SK-N-SH (cell line): Measurements from ENCODE around the gene GPRC5B. TPM values are rescaled to one million over a fixed set of nuclear protein-coding genes. Genes with fewer than 3 reads are reported as not detected.

ENCODE experiments used
- CTCF ChIA-PET: fragments of 300-600, 350-600 bp; formaldehyde crosslinking; extraction: SDS; loops from one replicate; lab custom pipeline; 2021; lab: Yijun Ruan, JAX
- POLR2A ChIA-PET: fragments of 350-600 bp; sonication (Branson Sonifier 250); formaldehyde crosslinking; extraction: SDS; loops from one replicate; lab custom pipeline; 2020; ENCODE audit warnings: antibody characterized with exemption, inconsistent platforms; lab: Yijun Ruan, JAX
- DNase-seq: peaks from one replicate; pipeline ENCODE4 v3.0.0; 2012
- H2AFZ ChIP-seq: fragments of 200-600 bp; sonication (generic); 2 replicates; pipeline ENCODE4 v1.8.1; 2016; ENCODE audit warnings: antibody characterized with exemption, mild to moderate bottlenecking, low read depth
- H3F3A ChIP-seq: fragments of 200-600 bp; sonication (generic); replicated peaks from 2 replicates; pipeline ENCODE3; 2016; ENCODE audit warnings: antibody characterized with exemption, mild to moderate bottlenecking; ENCODE audit not compliant: insufficient read depth
- H3K27ac ChIP-seq, 2 experiments: fragments of 200-500 bp in 1 of 2; fragments of 200-600 bp in 1 of 2; sonication (Bioruptor generic) in 1 of 2; sonication (generic), shearing (Covaris generic) in 1 of 2; 2 replicates each; pipeline versions ENCODE4 v1.5.1 to v1.6.1; 2014 to 2016; ENCODE audit warnings: low read depth in 2 of 2, inconsistent platforms in 1 of 2, low read length in 1 of 2, mild to moderate bottlenecking in 1 of 2, mixed read lengths in 1 of 2
- H3K27me3 ChIP-seq: fragments of 200-600 bp; sonication (generic), shearing (Covaris generic); 2 replicates; pipeline ENCODE4 v1.6.1; 2016; ENCODE audit warnings: mixed run types; ENCODE audit not compliant: insufficient read depth
- H3K36me3 ChIP-seq, 2 experiments: fragments of 200-500 bp in 1 of 2; fragments of 200-600 bp in 1 of 2; sonication (Bioruptor generic) in 1 of 2; sonication (generic) in 1 of 2; replicated peaks in 1 of 2; 2 replicates each; pipeline versions ENCODE3 to v1.5.1; 2014 to 2016; ENCODE audit warnings: low read length in 1 of 2, mild to moderate bottlenecking in 1 of 2; ENCODE audit not compliant: insufficient read depth in 2 of 2, control insufficient read depth in 1 of 2
- H3K4me1 ChIP-seq, 2 experiments: fragments of 200-500 bp in 1 of 2; fragments of 200-600 bp in 1 of 2; sonication (Bioruptor generic) in 1 of 2; sonication (generic), shearing (Covaris generic) in 1 of 2; 2 replicates each; pipeline versions ENCODE4 v1.5.1 to v1.6.1; 2014 to 2016; ENCODE audit warnings: low read depth in 1 of 2, low read length in 1 of 2, mixed run types in 1 of 2; ENCODE audit not compliant: insufficient read depth in 2 of 2, control insufficient read depth in 1 of 2
- H3K4me2 ChIP-seq: fragments of 200-600 bp; sonication (generic), shearing (Covaris generic); 2 replicates; pipeline ENCODE4 v1.6.1; 2017; ENCODE audit warnings: mixed run types
- H3K4me3 ChIP-seq, 2 experiments: fragments of 200-500 bp in 1 of 2; fragments of 200-600 bp in 1 of 2; sonication (Bioruptor generic) in 1 of 2; sonication (generic), shearing (Covaris generic) in 1 of 2; 2 replicates each; pipeline versions ENCODE4 v1.5.1 to v1.8.1; 2014 to 2016; ENCODE audit warnings: low read depth in 2 of 2, inconsistent platforms in 1 of 2, low read length in 1 of 2, mild to moderate bottlenecking in 1 of 2, mixed read lengths in 1 of 2, moderate library complexity in 1 of 2
- H3K79me2 ChIP-seq: fragments of 200-600 bp; sonication (generic); 2 replicates; pipeline ENCODE4 v1.8.1; 2017; ENCODE audit warnings: mild to moderate bottlenecking; ENCODE audit not compliant: insufficient read depth
- H3K9ac ChIP-seq: fragments of 200-600 bp; sonication (generic); 2 replicates; pipeline ENCODE4 v1.6.1; 2017; ENCODE audit warnings: mixed run types
- H3K9me2 ChIP-seq: fragments of 200-600 bp; sonication (generic); 2 replicates; pipeline ENCODE4 v1.6.1; 2017; ENCODE audit warnings: mixed run types
- H3K9me3 ChIP-seq: fragments of 200-600 bp; sonication (generic); 2 replicates; pipeline ENCODE4 v1.6.1; 2017; ENCODE audit warnings: mixed run types, mild to moderate bottlenecking, moderate library complexity
- H4K20me1 ChIP-seq: fragments of 200-600 bp; sonication (generic); 2 replicates; pipeline ENCODE4 v1.6.1; 2017; ENCODE audit warnings: mild to moderate bottlenecking, mixed run types; ENCODE audit not compliant: insufficient read depth
- CTCF ChIP-seq: fragments of 200-600 bp; sonication (generic); IDR thresholded peaks from 2 replicates; pipeline ENCODE4 v1.6.1; 2017; ENCODE audit warnings: antibody characterized with exemption, mild to moderate bottlenecking, moderate library complexity
- FOSL2 ChIP-seq: IDR thresholded peaks from 2 replicates; pipeline ENCODE4 v1.4.0; 2012; ENCODE audit warnings: low read depth, mild to moderate bottlenecking, moderate library complexity, borderline replicate concordance
- FOXJ3 ChIP-seq: sonication (generic); formaldehyde crosslinking; IDR thresholded peaks from 2 replicates; pipeline ENCODE4 v1.5.1; 2020; ENCODE audit warnings: mild to moderate bottlenecking, missing genetic modification reagents
- MAX ChIP-seq: IDR thresholded peaks from 2 replicates; pipeline ENCODE4 v1.4.0; 2012; ENCODE audit warnings: low read depth
- MEF2A ChIP-seq: IDR thresholded peaks from 2 replicates; pipeline ENCODE4 v1.4.0; 2012; ENCODE audit warnings: low read depth, borderline replicate concordance
- MXI1 ChIP-seq: IDR thresholded peaks from 2 replicates; pipeline ENCODE4 v1.6.1; 2012; ENCODE audit warnings: mild to moderate bottlenecking, low read depth, low read length, improper control_type of control experiment
- NRF1 ChIP-seq: IDR thresholded peaks from 2 replicates; pipeline ENCODE4 v1.6.1; 2012; ENCODE audit warnings: low read depth, mild to moderate bottlenecking, low read length
- RAD21 ChIP-seq: IDR thresholded peaks from 2 replicates; pipeline ENCODE4 v1.6.1; 2012; ENCODE audit warnings: mild to moderate bottlenecking, low read length
- SIN3A ChIP-seq: IDR thresholded peaks from 2 replicates; pipeline ENCODE4 v1.6.1; 2012; ENCODE audit warnings: low read depth, mild to moderate bottlenecking, low read length, moderate library complexity, borderline replicate concordance
- USF1 ChIP-seq: IDR thresholded peaks from 2 replicates; pipeline ENCODE4 v1.4.0; 2012; ENCODE audit warnings: low read depth, borderline replicate concordance
- ZBTB33 ChIP-seq: IDR thresholded peaks from 2 replicates; pipeline ENCODE4 v1.4.0; 2012; ENCODE audit warnings: low read depth, borderline replicate concordance
- WGBS: methylation state at CpG from one replicate; pipeline ENCODE4 v1.1.6; 2017; ENCODE audit warnings: low lambda C conversion rate; 5-methylcytosine and 5-hydroxymethylcytosine counted together
- polyA plus RNA-seq, 3 experiments: library from polyadenylated mRNA; depleted of rRNA; stranded (reverse); fragments of >200 nt; gene quantifications; 2 replicates each; pipeline ENCODE4 v1.2.3, GENCODE V29; 2012

Gene GPRC5B
- polyA plus RNA-seq, 1 of the 3 experiments (the other 2 are of a cell fraction), result 1.1 TPM

- H3K4me1 ChIP-seq, result peaks cover 0 to 3% of the 10 kb centered on the region in 2 experiments; a peak in 1 of 4 replicates
- no peak overlapping the region for H3K4me3 ChIP-seq
- WGBS, result 58% methylated on average over 3 of the region's 3 CpGs
- no peaks in the 10 kb centered on the region for H3K36me3 ChIP-seq
- TF ChIP-seq SIN3A, result no peak
- no peak for TF ChIP-seq NRF1
- no peak for TF ChIP-seq FOSL2
- TF ChIP-seq USF1, result no peak
- no peak for TF ChIP-seq CTCF
- no peak for TF ChIP-seq MXI1
- no peak for TF ChIP-seq ZBTB33
- no peak for TF ChIP-seq RAD21
- TF ChIP-seq MAX, result no peak
- no peak for TF ChIP-seq MEF2A
- no peak for TF ChIP-seq FOXJ3 (CRISPR knock-in tag)
- H3K4me2 ChIP-seq, result no peak overlapping the region
- H4K20me1 ChIP-seq, result no peaks in the 10 kb centered on the region
- CTCF ChIA-PET, result interaction anchor here (1.7 to 3.6 kb wide), 4 partner anchors 11 to 333 kb away, joined by 4 to 17 read pairs (median 10); partner anchors contain the start of gene VPS35L
- H3K9me3 ChIP-seq, result no peaks in the 10 kb centered on the region
- H3F3A ChIP-seq, result no peaks in the 10 kb centered on the region
- no peaks in the 10 kb centered on the region for H3K79me2 ChIP-seq
- H3K9ac ChIP-seq, result no peak overlapping the region
- H3K27me3 ChIP-seq, result no peaks in the 10 kb centered on the region
- POLR2A ChIA-PET, result no interaction called here
- H3K9me2 ChIP-seq, result no peaks in the 10 kb centered on the region
- DNase-seq, result no peak
- H3K27ac ChIP-seq, result no peak overlapping the region
- no peak overlapping the region for H2AFZ ChIP-seq
These were observed 4.2 kb upstream of the GPRC5B start for GRCh38 chr16:19888834-19889233.
